HG03565 (cell line): ENCODE data around the gene CYP2D6.

Source experiments
- ATAC-seq: cut with Tn5 transposase; IDR thresholded peaks from one replicate; pipeline ENCODE4 v1.9.1; 2021; ENCODE audit warnings: mild to moderate bottlenecking, moderate library complexity; ENCODE audit not compliant: unreplicated experiment

CYP2D6 gene

DNA sequence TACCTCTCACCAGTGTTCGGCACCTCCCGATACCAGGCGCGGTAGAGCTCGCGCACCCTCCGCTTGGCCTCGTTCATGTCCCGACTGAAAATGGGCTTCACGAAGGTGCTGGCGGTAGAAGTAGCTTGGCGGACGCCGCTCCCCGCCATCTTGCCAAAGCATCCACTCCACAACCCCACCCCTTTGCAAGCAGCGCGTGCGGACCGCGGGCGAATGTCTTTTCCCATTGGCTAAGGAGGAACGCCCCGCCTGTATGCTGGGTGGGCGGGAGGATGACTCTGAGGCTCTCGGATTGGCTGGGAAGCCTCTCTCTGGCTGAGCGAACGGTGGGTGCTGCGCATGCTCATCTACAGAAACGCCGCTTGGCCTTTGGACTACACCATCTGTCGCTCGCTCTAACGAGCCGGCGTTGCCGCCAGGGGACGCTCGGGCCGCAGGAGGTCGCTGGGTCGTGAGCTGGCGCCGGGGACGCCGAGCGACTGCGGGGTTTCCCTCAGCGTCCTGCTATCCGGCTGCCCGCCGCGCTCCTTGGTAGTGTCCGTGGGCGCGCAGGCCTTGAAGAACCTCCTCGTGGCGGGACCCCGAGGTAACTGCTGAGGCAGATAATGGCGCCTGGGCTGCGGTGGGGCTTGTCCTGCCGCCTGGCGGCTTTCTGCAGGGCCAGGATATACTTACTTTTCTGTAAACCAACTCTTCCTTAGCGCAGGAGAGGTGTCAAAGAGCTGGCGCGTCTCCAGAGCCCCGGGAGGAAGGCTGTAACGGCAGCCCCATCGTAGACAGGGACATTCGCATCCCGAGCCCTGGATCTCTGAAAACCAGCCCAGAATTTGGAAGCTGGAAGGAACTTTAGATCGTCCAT is 39.8 kb downstream of the CYP2D6 start, which contains the start of gene NDUFA6:
TSS of gene NDUFA6 (minus strand) at position 177 of the 859 bp plus-strand sequence. CDS start at position 149, 28 bp downstream.
- ATAC-seq: peak; percentile 94

DNA sequence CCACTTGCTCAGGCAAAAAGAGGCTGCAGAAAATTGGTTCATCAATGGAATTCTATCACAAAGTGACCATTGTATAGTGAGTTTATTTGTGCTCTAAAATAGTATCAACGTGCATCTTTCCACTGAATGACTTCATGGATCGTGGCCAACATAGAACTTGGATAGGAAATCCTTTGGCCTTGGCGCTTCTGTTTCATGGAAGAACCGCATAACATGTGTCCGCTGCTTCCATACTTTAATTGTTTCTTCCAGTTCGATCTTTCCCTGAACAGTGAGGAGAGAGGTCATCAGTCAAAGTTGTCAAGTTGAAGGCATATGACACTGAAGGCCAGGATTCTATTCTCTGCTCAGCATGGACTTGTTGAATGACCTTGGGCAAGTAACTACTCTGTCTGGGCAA is 44.6 kb downstream of the CYP2D6 start:
- ATAC-seq: no peak

DNA sequence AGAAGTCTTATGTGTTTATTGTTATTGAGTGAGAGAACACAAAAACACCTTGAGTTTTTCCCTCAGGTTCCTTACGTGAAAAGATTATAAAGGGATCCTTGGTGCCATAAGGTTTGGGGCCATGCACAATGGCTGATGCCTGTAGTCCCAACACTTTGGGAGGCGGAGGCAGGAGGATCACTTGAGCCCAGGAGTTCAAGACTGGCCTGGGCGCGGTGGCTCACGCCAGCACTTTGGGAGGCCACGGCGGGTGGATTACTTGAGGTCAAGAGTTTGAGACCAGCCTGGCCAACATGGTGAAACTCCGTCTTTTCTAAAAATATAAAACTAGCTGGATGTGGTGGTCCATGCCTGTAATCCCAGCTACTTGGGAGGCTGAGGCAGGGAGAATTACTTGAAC is 45.7 kb downstream of the CYP2D6 start:
- no peak for ATAC-seq

DNA sequence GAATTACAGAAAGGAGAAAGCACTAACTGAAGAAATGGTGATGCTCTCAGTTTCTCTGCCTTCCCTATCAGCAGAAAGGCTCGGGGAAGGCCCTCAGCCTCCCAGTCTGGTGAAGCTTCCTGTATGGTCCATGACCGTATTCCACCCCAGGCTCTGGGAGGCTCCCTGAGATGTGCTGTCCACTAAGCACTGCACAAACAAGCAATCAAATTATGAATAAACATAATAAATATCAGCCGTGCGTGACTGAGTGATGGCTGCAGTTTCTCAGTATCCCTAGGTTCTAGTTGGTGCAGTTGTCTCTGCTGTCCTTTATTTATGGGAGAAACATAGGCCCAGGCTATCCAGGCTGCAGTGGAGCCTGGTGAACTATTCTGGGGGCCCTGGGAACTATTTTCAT is 47.5 kb downstream of the CYP2D6 start:
- no peak for ATAC-seq

DNA sequence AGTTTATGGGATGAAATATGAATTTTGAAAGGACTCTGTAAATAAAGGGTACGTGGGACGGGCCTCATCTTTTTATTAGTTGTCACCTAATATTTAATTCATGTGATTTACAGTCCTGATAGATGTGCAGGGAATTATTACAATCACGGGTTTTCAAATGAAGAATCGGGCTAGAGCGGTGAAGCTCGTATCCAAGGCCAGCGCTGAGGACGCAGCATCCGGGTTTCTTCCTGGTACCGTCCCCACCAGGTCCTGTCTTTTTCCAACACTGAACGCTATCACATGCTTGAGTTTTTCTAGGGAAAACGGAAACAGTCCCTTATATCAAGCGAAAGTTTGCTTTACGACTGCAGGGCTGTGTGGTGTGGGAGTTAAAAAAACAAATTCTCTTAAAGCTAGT is 50.3 kb downstream of the CYP2D6 start:
- no peak for ATAC-seq

DNA sequence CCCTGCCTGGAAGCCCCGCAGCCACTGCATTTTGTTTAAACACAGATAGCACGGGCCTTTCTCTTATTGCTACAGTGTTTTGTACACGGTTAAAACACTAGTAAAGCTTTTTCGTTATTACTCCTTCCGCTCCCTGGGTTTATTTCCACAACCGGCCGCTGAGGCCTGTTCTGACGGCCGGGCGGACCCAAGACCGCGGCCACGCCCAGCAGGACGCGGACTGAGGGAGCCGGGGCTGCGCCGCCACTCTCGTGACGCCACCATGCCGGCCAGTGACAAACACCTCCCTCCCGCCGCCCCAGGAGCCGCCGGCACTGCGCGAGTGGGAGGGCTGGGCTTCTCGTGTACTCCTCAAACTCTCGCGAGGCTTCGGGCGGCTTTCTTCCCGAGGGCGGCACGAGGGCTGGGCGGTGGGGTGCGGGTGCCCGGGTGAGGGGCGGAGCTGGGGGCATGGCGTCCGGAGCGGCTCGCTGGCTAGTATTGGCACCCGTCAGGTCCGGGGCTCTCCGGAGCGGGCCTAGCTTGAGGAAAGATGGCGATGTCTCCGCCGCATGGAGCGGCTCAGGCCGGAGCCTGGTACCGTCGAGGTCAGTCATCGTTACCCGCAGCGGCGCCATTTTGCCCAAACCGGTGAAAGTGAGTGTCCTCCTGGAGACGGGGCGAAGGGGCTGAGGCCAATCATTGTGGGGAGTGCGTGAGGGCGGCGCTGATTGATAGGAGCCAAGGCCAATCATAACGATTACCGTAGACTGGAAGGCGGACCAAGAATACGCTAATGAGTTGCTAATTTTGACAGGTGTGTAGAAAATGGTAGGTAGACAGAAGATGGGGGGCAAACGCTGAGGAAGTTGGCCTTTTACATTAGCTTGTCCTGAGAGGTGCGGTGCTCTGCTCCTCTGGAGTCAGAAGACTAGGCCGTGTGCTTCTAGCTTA is 51.0 kb downstream of the CYP2D6 start, which contains the start of gene SMDT1:
TSS of gene SMDT1 (plus strand) at position 382 of the 933 bp plus-strand sequence. CDS start at position 451, 69 bp downstream.
- ATAC-seq: peak; percentile 68

DNA sequence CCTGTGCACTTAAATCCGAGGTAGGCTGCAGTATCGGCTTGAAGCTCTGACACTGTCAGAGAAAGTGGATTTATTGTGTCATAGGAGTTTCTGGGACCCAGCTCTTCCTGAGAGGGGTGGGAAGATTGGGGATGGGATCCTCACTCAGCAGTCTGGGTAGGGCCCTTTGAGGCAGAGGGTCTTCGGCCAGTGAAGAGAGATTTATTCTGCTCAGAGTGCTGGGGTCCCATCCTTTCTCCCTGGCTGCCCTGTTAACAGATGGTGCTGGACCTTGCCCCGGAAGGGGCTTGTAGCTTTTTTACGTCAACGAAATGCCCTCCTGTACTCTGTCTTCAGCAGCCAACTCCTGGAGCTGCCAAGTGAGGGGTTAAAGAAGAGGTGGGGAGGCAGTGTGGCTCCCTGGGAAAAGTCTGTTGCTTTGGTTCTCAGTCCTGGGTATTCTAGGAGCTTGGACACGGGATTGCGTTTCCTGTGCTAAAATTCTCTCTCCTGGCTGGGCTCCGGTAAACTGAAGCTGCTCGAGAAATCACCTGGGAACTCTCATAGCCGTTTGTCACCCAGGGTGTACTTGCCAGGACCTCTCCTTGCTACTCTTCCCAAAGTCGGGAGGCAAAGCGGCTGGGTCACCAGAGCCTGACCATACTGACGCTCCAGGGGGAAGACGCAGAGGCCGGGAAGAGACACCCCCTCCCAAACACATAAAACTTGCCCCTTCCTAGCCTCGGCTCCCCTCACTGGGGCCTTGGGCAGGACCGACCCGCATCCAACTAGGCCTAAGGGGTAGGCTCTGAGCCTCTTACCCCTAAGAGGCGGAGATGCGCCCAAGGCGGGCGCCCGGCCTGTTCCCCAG is 51.9 kb downstream of the CYP2D6 start:
- ATAC-seq: no peak

DNA sequence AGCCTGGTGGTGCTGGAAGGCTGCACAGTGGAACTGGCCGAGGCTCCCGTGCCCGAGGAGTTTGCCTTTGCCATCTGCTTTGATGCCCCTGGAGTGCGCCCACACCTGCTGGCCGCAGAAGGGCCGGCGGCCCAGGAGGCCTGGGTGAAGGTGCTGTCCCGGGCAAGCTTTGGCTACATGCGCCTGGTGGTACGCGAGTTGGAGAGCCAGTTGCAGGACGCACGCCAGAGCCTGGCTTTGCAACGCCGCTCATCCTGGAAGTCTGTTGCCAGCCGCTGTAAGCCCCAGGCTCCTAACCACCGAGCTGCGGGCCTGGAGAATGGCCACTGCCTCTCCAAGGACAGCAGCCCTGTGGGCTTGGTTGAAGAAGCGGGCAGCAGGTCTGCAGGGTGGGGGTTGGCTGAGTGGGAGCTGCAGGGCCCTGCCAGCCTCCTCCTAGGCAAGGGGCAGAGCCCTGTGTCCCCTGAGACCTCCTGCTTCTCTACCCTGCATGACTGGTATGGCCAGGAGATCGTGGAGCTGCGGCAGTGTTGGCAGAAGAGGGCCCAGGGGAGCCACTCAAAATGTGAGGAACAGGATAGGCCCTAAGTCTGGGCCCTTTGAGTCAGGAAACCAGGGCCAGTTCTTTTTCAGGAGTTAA is 53.0 kb downstream of the CYP2D6 start:
- ATAC-seq: no peak

DNA sequence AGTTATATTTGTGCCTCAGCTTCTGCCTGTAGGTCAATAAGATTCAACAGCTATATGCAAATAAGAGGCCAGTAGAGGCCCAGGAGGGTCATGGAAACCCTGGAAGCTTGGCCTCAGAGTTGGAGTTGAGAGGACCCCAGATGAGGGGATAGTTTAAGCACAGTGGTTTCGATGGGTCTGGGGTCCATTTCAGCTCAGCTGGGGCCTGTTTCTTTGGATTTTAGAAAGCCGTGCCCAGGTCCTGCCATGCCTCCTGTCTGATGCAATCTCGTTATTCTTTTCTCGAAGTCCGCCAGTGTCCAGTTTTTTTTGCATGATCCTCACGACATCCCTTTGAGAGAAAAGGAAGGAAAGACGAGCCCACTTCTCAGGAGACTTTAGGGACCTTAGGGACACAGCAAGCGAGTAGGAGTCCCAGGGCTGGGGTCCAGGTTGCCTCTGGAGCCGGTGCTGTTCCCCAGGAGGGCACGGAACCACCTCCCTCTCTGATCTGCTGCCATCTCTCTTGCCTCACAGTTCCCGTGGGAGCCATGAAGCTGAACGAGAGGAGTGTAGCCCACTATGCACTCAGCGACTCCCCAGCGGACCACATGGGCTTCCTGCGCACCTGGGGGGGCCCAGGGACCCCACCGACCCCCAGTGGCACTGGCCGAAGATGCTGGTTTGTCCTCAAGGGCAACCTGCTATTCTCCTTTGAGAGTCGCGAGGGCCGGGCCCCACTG is 53.7 kb downstream of the CYP2D6 start:
- no peak for ATAC-seq
